SK-N-SH (cell line): ENCODE results near the gene GIT2. TPM values are rescaled to one million over a fixed set of nuclear protein-coding genes. Genes with fewer than 3 reads are reported as not detected.

ENCODE experiments used
- CTCF ChIA-PET: fragments of 300-600, 350-600 bp; formaldehyde crosslinking; extraction: SDS; loops from one replicate; lab custom pipeline; 2021; lab: Yijun Ruan, JAX
- POLR2A ChIA-PET: fragments of 350-600 bp; sonication (Branson Sonifier 250); formaldehyde crosslinking; extraction: SDS; loops from one replicate; lab custom pipeline; 2020; ENCODE audit warnings: antibody characterized with exemption, inconsistent platforms; lab: Yijun Ruan, JAX
- DNase-seq: peaks from one replicate; pipeline ENCODE4 v3.0.0; 2012
- H2AFZ ChIP-seq: fragments of 200-600 bp; sonication (generic); 2 replicates; pipeline ENCODE4 v1.8.1; 2016; ENCODE audit warnings: antibody characterized with exemption, mild to moderate bottlenecking, low read depth
- H3F3A ChIP-seq: fragments of 200-600 bp; sonication (generic); replicated peaks from 2 replicates; pipeline ENCODE3; 2016; ENCODE audit warnings: antibody characterized with exemption, mild to moderate bottlenecking; ENCODE audit not compliant: insufficient read depth
- H3K27ac ChIP-seq, 2 experiments: fragments of 200-500 bp in 1 of 2; fragments of 200-600 bp in 1 of 2; sonication (Bioruptor generic) in 1 of 2; sonication (generic), shearing (Covaris generic) in 1 of 2; 2 replicates each; pipeline versions ENCODE4 v1.5.1 to v1.6.1; 2014 to 2016; ENCODE audit warnings: low read depth in 2 of 2, inconsistent platforms in 1 of 2, low read length in 1 of 2, mild to moderate bottlenecking in 1 of 2, mixed read lengths in 1 of 2
- H3K27me3 ChIP-seq: fragments of 200-600 bp; sonication (generic), shearing (Covaris generic); 2 replicates; pipeline ENCODE4 v1.6.1; 2016; ENCODE audit warnings: mixed run types; ENCODE audit not compliant: insufficient read depth
- H3K36me3 ChIP-seq, 2 experiments: fragments of 200-500 bp in 1 of 2; fragments of 200-600 bp in 1 of 2; sonication (Bioruptor generic) in 1 of 2; sonication (generic) in 1 of 2; replicated peaks in 1 of 2; 2 replicates each; pipeline versions ENCODE3 to v1.5.1; 2014 to 2016; ENCODE audit warnings: low read length in 1 of 2, mild to moderate bottlenecking in 1 of 2; ENCODE audit not compliant: insufficient read depth in 2 of 2, control insufficient read depth in 1 of 2
- H3K4me1 ChIP-seq, 2 experiments: fragments of 200-500 bp in 1 of 2; fragments of 200-600 bp in 1 of 2; sonication (Bioruptor generic) in 1 of 2; sonication (generic), shearing (Covaris generic) in 1 of 2; 2 replicates each; pipeline versions ENCODE4 v1.5.1 to v1.6.1; 2014 to 2016; ENCODE audit warnings: low read depth in 1 of 2, low read length in 1 of 2, mixed run types in 1 of 2; ENCODE audit not compliant: insufficient read depth in 2 of 2, control insufficient read depth in 1 of 2
- H3K4me2 ChIP-seq: fragments of 200-600 bp; sonication (generic), shearing (Covaris generic); 2 replicates; pipeline ENCODE4 v1.6.1; 2017; ENCODE audit warnings: mixed run types
- H3K4me3 ChIP-seq, 2 experiments: fragments of 200-500 bp in 1 of 2; fragments of 200-600 bp in 1 of 2; sonication (Bioruptor generic) in 1 of 2; sonication (generic), shearing (Covaris generic) in 1 of 2; 2 replicates each; pipeline versions ENCODE4 v1.5.1 to v1.8.1; 2014 to 2016; ENCODE audit warnings: low read depth in 2 of 2, inconsistent platforms in 1 of 2, low read length in 1 of 2, mild to moderate bottlenecking in 1 of 2, mixed read lengths in 1 of 2, moderate library complexity in 1 of 2
- H3K79me2 ChIP-seq: fragments of 200-600 bp; sonication (generic); 2 replicates; pipeline ENCODE4 v1.8.1; 2017; ENCODE audit warnings: mild to moderate bottlenecking; ENCODE audit not compliant: insufficient read depth
- H3K9ac ChIP-seq: fragments of 200-600 bp; sonication (generic); 2 replicates; pipeline ENCODE4 v1.6.1; 2017; ENCODE audit warnings: mixed run types
- H3K9me2 ChIP-seq: fragments of 200-600 bp; sonication (generic); 2 replicates; pipeline ENCODE4 v1.6.1; 2017; ENCODE audit warnings: mixed run types
- H3K9me3 ChIP-seq: fragments of 200-600 bp; sonication (generic); 2 replicates; pipeline ENCODE4 v1.6.1; 2017; ENCODE audit warnings: mixed run types, mild to moderate bottlenecking, moderate library complexity
- H4K20me1 ChIP-seq: fragments of 200-600 bp; sonication (generic); 2 replicates; pipeline ENCODE4 v1.6.1; 2017; ENCODE audit warnings: mild to moderate bottlenecking, mixed run types; ENCODE audit not compliant: insufficient read depth
- CHD2 ChIP-seq: fragments of 150-350 bp; IDR thresholded peaks from 2 replicates; pipeline ENCODE4 v1.6.1; 2018; ENCODE audit warnings: low read length; ENCODE audit not compliant: partially characterized antibody
- ELF1 ChIP-seq: IDR thresholded peaks from 2 replicates; pipeline ENCODE4 v1.4.0; 2012
- EP300 ChIP-seq, 2 experiments: IDR thresholded peaks; 2 replicates each; pipeline versions ENCODE4 v1.4.0 to v1.6.1; 2012; ENCODE audit warnings: borderline replicate concordance in 1 of 2, low read depth in 1 of 2, low read length in 1 of 2
- EZH2phosphoT487 ChIP-seq: fragments of 200-600 bp; sonication (generic); IDR thresholded peaks from 2 replicates; pipeline ENCODE4 v1.6.1; 2017; ENCODE audit warnings: low read depth, mixed run types, mild to moderate bottlenecking, antibody characterized with exemption, moderate library complexity, borderline replicate concordance
- FOSL2 ChIP-seq: IDR thresholded peaks from 2 replicates; pipeline ENCODE4 v1.4.0; 2012; ENCODE audit warnings: low read depth, mild to moderate bottlenecking, moderate library complexity, borderline replicate concordance
- FOXJ3 ChIP-seq: sonication (generic); formaldehyde crosslinking; IDR thresholded peaks from 2 replicates; pipeline ENCODE4 v1.5.1; 2020; ENCODE audit warnings: mild to moderate bottlenecking, missing genetic modification reagents
- GABPA ChIP-seq: IDR thresholded peaks from 2 replicates; pipeline ENCODE4 v1.4.0; 2012; ENCODE audit warnings: low read depth, mild to moderate bottlenecking
- GATA2 ChIP-seq: sonication (generic); formaldehyde crosslinking; IDR thresholded peaks from 2 replicates; pipeline ENCODE4 v1.5.0; 2020; ENCODE audit warnings: mild to moderate bottlenecking, missing genetic modification reagents
- MEF2A ChIP-seq: IDR thresholded peaks from 2 replicates; pipeline ENCODE4 v1.4.0; 2012; ENCODE audit warnings: low read depth, borderline replicate concordance
- MXI1 ChIP-seq: IDR thresholded peaks from 2 replicates; pipeline ENCODE4 v1.6.1; 2012; ENCODE audit warnings: mild to moderate bottlenecking, low read depth, low read length, improper control_type of control experiment
- RAD21 ChIP-seq: IDR thresholded peaks from 2 replicates; pipeline ENCODE4 v1.6.1; 2012; ENCODE audit warnings: mild to moderate bottlenecking, low read length
- RCOR1 ChIP-seq: fragments of 150-350 bp; IDR thresholded peaks from 2 replicates; pipeline ENCODE4 v1.6.1; 2017; ENCODE audit warnings: antibody characterized with exemption, low read length
- RFX5 ChIP-seq: IDR thresholded peaks from 2 replicates; pipeline ENCODE4 v1.6.1; 2012; ENCODE audit warnings: mild to moderate bottlenecking, improper control_type of control experiment, low read length
- RXRA ChIP-seq: IDR thresholded peaks from 2 replicates; pipeline ENCODE4 v1.4.0; 2012; ENCODE audit warnings: low read depth, mild to moderate bottlenecking, borderline replicate concordance
- SIN3A ChIP-seq: IDR thresholded peaks from 2 replicates; pipeline ENCODE4 v1.6.1; 2012; ENCODE audit warnings: low read depth, mild to moderate bottlenecking, low read length, moderate library complexity, borderline replicate concordance
- TAF1 ChIP-seq: IDR thresholded peaks from 2 replicates; pipeline ENCODE4 v1.6.1; 2012; ENCODE audit warnings: low read depth, mild to moderate bottlenecking, low read length, moderate library complexity, borderline replicate concordance
- TEAD4 ChIP-seq: IDR thresholded peaks from 2 replicates; pipeline ENCODE4 v1.4.0; 2012; ENCODE audit warnings: mild to moderate bottlenecking, borderline replicate concordance; ENCODE audit not compliant: insufficient read depth
- WGBS: methylation state at CpG from one replicate; pipeline ENCODE4 v1.1.6; 2017; ENCODE audit warnings: low lambda C conversion rate; 5-methylcytosine and 5-hydroxymethylcytosine counted together
- polyA plus RNA-seq, 3 experiments: library from polyadenylated mRNA; depleted of rRNA; stranded (reverse); fragments of >200 nt; gene quantifications; 2 replicates each; pipeline ENCODE4 v1.2.3, GENCODE V29; 2012
- TF ChIP-seq, protein P1 (sequence below): IDR thresholded peaks from 2 replicates; pipeline ENCODE4 v1.4.0; 2012; ENCODE audit warnings: low read depth
- TF ChIP-seq, protein P2 (sequence below): IDR thresholded peaks from 2 replicates; pipeline ENCODE4; 2012
- TF ChIP-seq, protein P3 (sequence below): IDR thresholded peaks from 2 replicates; pipeline ENCODE4 v1.4.0; 2012; ENCODE audit warnings: low read depth, borderline replicate concordance

GIT2 gene
- polyA plus RNA-seq, 1 of the 3 experiments (the other 2 are of a cell fraction) = 21.2 TPM

DNA sequence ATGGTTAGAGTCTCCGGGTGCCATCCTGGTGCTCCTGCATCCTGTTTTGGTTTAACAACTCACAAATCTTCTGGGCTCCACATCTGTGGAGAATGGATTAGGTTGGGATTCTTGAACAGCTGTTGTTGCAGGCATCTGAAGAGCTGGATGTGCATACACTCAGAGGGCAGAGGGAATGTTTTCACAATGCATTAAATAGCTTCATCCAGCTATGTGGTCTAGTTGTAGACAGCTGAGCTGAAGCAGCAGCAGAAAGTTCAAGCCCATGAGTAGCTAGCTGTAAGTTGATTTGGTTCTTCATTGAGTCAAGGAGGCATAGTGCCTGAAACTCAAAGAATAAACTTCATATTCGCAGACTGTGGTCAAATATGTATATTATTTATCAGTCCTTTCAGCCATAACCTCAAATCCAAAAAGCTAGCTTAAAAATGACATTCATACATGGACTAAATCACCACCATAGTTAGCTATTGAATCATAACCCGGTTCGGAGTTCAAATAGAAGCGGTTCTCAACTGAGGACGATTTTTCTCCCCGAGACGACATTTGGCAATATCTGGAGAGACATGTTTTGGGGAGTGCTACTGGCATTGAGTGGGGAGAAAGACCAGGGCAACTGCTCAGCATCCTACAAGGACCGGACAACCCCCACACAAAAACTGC, 2.2 kb upstream of the GIT2 start:
- peak overlapping the region; percentile 83 for H3K4me2 ChIP-seq

DNA sequence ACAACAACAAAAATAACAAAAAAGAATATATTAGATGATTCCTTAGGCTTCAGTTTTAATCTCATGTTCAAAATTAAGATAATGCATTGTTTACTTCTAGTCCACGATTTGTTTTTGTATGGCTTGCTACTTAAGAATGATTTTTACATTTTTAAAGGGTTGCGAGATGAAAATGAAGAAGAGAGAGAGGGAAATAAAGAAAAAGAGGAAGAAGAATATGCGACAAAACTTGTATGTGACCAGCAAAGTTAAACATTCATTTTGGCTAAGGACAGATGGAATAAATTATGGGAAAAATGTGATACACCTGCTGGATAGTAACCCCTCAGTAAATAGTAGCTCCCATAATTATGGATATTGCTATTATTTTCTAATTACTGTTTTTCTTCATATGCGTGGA, 1.2 kb upstream of the GIT2 start:
- Histone ChIP-seq H3K9me2 (no peaks in the 10 kb centered on the region), H3K4me2 (no peak overlapping the region), H3K9me3 (no peaks in the 10 kb centered on the region), H3K9ac (no peak overlapping the region)
- no peak for DNase-seq
- TF ChIP-seq MEF2A (no peak), GATA2 (CRISPR knock-in tag) (no peak), RFX5 (no peak), CHD2 (no peak), SIN3A (no peak), RAD21 (no peak), FOSL2 (no peak)
- TF ChIP-seq, all 33 proteins: peak for 0
- 91% methylated on average over 4 of the region's 4 CpGs for WGBS
- no peaks in the 10 kb centered on the region for H3K36me3 ChIP-seq
- POLR2A ChIA-PET = no interaction called here
- no peaks in the 10 kb centered on the region for H3K27me3 ChIP-seq
- H3K4me3 ChIP-seq = no peak overlapping the region
- peaks cover 68% of the 10 kb centered on the region for H3K79me2 ChIP-seq
- no peak overlapping the region for H3K27ac ChIP-seq
- no peak overlapping the region for H2AFZ ChIP-seq
- H3K4me1 ChIP-seq = peaks cover 34% of the 10 kb centered on the region in 2 experiments
- CTCF ChIA-PET = no interaction called here
- H4K20me1 ChIP-seq = peaks cover 12% of the 10 kb centered on the region
- peaks cover 12% of the 10 kb centered on the region for H3F3A ChIP-seq

More for the DNA sequence above, 2.2 kb upstream of the GIT2 start:
- 74% methylated on average over 9 of the region's 9 CpGs for WGBS
- peaks cover 0 to 3% of the 10 kb centered on the region in 2 experiments for H3K36me3 ChIP-seq
- H3K27me3 ChIP-seq = no peaks in the 10 kb centered on the region
- H3K4me1 ChIP-seq = peaks cover 33 to 40% of the 10 kb centered on the region in 2 experiments
- CTCF ChIA-PET = interaction anchor here (1.1 to 1.4 kb wide), 3 partner anchors 24 to 451 kb away, joined by 3 to 4 read pairs (median 3); partner anchors contain the start of gene ARPC3
- H2AFZ ChIP-seq = peak overlapping the region; percentile 92
- peak overlapping the region; percentile 74 to 90; a peak in 3 of 4 replicates for H3K27ac ChIP-seq
- peak overlapping the region; percentile 72 to 81 for H3K4me3 ChIP-seq
- no peak for DNase-seq
- no peaks in the 10 kb centered on the region for H3K9me3 ChIP-seq
- H3K9ac ChIP-seq = peak overlapping the region; percentile 90; the same call in 1 of the 2 replicates
- peaks cover 12% of the 10 kb centered on the region for H4K20me1 ChIP-seq
- POLR2A ChIA-PET = interaction anchor here (1.2 kb wide), 1 partner anchor 13 kb away, joined by 3 read pairs; no protein-coding TSS in a partner anchor
- H3K79me2 ChIP-seq = peaks cover 68% of the 10 kb centered on the region
- H3F3A ChIP-seq = peaks cover 12% of the 10 kb centered on the region
- no peak for TF ChIP-seq ELF1
- no peaks in the 10 kb centered on the region for H3K9me2 ChIP-seq

DNA sequence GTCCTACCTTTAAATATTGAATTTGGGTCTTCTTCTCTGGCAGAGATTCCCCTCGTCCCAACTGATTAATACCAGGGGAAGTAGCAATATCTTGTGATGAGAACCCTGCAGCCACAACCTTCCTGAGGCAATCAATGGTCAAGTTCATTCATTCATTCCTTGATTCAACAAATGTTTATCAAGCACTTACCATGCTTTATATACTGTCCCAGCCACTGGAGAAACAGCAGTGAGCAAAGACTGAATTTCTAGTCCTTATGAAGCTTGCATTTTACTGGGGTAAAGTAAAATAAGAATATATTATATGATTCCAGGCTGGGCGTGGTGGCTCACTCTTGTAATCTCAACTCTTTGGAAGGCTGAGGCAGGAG, 300 bp upstream of the GIT2 start:
- H3K79me2 ChIP-seq = peaks cover 70% of the 10 kb centered on the region
- 50% methylated on average over 2 of the region's 2 CpGs for WGBS

More for the DNA sequence above, 300 bp upstream of the GIT2 start:
- Histone ChIP-seq H3K4me3 (peak overlapping the region; percentile 88 to 97; a peak in 3 of 4 replicates), H3K36me3 (peaks cover 3% of the 10 kb centered on the region in 2 experiments), H3F3A (peaks cover 10% of the 10 kb centered on the region), H3K27me3 (no peaks in the 10 kb centered on the region), H3K9me3 (no peaks in the 10 kb centered on the region), H4K20me1 (peaks cover 12% of the 10 kb centered on the region), H3K9me2 (no peaks in the 10 kb centered on the region), H3K4me2 (peak overlapping the region; percentile 78; the same call in 1 of the 2 replicates), H2AFZ (peak overlapping the region; percentile 97), H3K27ac (peak overlapping the region; percentile 39 to 60; a peak in 2 of 4 replicates), H3K9ac (peak overlapping the region; percentile 76; the same call in 1 of the 2 replicates), H3K4me1 (peaks cover 29 to 34% of the 10 kb centered on the region in 2 experiments; a peak in 3 of 4 replicates)
- no peak for TF ChIP-seq MEF2A
- TF ChIP-seq, protein P1, sequence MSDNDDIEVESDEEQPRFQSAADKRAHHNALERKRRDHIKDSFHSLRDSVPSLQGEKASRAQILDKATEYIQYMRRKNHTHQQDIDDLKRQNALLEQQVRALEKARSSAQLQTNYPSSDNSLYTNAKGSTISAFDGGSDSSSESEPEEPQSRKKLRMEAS = no peak; the same call in 1 of the 2 replicates
- TF ChIP-seq EZH2phosphoT487 = no peak
- TF ChIP-seq RCOR1 = no peak
- no peak for TF ChIP-seq EP300 (IDR thresholded peaks at IDR 0.05; ENCODE audit: borderline replicate concordance in 1 of 2, low read depth in 1 of 2, low read length in 1 of 2)
- no peak for TF ChIP-seq TAF1
- TF ChIP-seq MXI1 = no peak
- TF ChIP-seq RAD21 = no peak
- no peak for TF ChIP-seq TEAD4
- TF ChIP-seq, protein P2, sequence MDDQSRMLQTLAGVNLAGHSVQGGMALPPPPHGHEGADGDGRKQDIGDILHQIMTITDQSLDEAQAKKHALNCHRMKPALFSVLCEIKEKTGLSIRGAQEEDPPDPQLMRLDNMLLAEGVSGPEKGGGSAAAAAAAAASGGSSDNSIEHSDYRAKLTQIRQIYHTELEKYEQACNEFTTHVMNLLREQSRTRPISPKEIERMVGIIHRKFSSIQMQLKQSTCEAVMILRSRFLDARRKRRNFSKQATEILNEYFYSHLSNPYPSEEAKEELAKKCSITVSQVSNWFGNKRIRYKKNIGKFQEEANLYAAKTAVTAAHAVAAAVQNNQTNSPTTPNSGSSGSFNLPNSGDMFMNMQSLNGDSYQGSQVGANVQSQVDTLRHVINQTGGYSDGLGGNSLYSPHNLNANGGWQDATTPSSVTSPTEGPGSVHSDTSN = no peak
- no peak for TF ChIP-seq CHD2
- no peak for TF ChIP-seq FOXJ3
- TF ChIP-seq ELF1 = no peak
- TF ChIP-seq RXRA = no peak
- no peak for TF ChIP-seq GABPA
- TF ChIP-seq, protein P3, sequence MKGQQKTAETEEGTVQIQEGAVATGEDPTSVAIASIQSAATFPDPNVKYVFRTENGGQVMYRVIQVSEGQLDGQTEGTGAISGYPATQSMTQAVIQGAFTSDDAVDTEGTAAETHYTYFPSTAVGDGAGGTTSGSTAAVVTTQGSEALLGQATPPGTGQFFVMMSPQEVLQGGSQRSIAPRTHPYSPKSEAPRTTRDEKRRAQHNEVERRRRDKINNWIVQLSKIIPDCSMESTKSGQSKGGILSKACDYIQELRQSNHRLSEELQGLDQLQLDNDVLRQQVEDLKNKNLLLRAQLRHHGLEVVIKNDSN = no peak
- TF ChIP-seq RFX5 = no peak
- CTCF ChIA-PET = no interaction called here
- POLR2A ChIA-PET = no interaction called here
- no peak for DNase-seq
